OCI-LY7 (cell line): Measurements from ENCODE around the gene HOXB5. TPM values are rescaled to one million over a fixed set of nuclear protein-coding genes. Genes with fewer than 3 reads are reported as not detected.

ENCODE experiments used
- BruUV-seq: library from RNA; stranded (reverse); fragments of 400-500 nt; replicated peaks from 2 replicates; lab custom pipeline; 2021; lab: Mats Ljungman, UMichigan
- CTCF ChIA-PET: fragments of 300-600 bp; sonication (Branson Sonifier 250); formaldehyde crosslinking; loops from one replicate; lab custom pipeline; 2022; ENCODE audit warnings: antibody characterized with exemption; ENCODE audit not compliant: unreplicated experiment; lab: Charles Lee
- POLR2A ChIA-PET: fragments of 300-600 bp; sonication (Branson Sonifier 250); formaldehyde crosslinking; loops from one replicate; lab custom pipeline; 2022; ENCODE audit warnings: antibody characterized with exemption; lab: Charles Lee
- DNase-seq: peaks from one replicate; pipeline ENCODE4 v3.0.0-alpha.2; 2015; ENCODE audit warnings: low spot score
- H2AFZ ChIP-seq: fragments of 200-600 bp; sonication (generic), shearing (Covaris generic); 2 replicates; pipeline ENCODE4 v1.6.1; 2014; ENCODE audit warnings: mild to moderate bottlenecking, antibody characterized with exemption, low read length, moderate library complexity
- H3K27ac ChIP-seq: fragments of 200-600 bp; sonication (generic); 2 replicates; pipeline ENCODE4 v1.5.1; 2014; ENCODE audit warnings: mixed run types, low read depth, mild to moderate bottlenecking, moderate library complexity, low read length, inconsistent platforms; ENCODE audit not compliant: poor library complexity, severe bottlenecking
- H3K36me3 ChIP-seq: fragments of 200-600 bp; sonication (generic); 2 replicates; pipeline ENCODE4 v1.6.1; 2014; ENCODE audit warnings: mild to moderate bottlenecking, antibody characterized with exemption, low read length, moderate library complexity, mixed read lengths; ENCODE audit not compliant: insufficient read depth
- H3K4me1 ChIP-seq: fragments of 200-600 bp; sonication (generic); 2 replicates; pipeline ENCODE4 v1.5.1; 2014; ENCODE audit warnings: mild to moderate bottlenecking, low read length; ENCODE audit not compliant: insufficient read depth, poor library complexity, severe bottlenecking
- H3K4me2 ChIP-seq: fragments of 200-600 bp; sonication (generic); 2 replicates; pipeline ENCODE4 v1.6.1; 2014; ENCODE audit warnings: mild to moderate bottlenecking, low read length
- H3K4me3 ChIP-seq: fragments of 200-600 bp; sonication (generic); 2 replicates; pipeline ENCODE4 v1.5.1; 2014; ENCODE audit warnings: mild to moderate bottlenecking, low read depth, low read length; ENCODE audit not compliant: poor library complexity, severe bottlenecking
- H3K79me2 ChIP-seq: fragments of 200-600 bp; sonication (generic); 2 replicates; pipeline ENCODE4 v1.6.1; 2016; ENCODE audit warnings: low read depth, mild to moderate bottlenecking, low read length, moderate library complexity, mixed read lengths; ENCODE audit not compliant: insufficient read depth
- H3K9me2 ChIP-seq: fragments of 200-600 bp; sonication (generic); 2 replicates; pipeline ENCODE4 v1.6.1; 2016; ENCODE audit warnings: mild to moderate bottlenecking, low read length, mixed read lengths; ENCODE audit not compliant: insufficient read depth
- H3K9me3 ChIP-seq: fragments of 200-600 bp; sonication (generic); 2 replicates; pipeline ENCODE4 v1.6.1; 2014; ENCODE audit warnings: mild to moderate bottlenecking, mixed run types, low read length, mixed read lengths
- H4K20me1 ChIP-seq: fragments of 200-600 bp; sonication (generic); 2 replicates; pipeline ENCODE4 v1.6.1; 2014; ENCODE audit warnings: mild to moderate bottlenecking, antibody characterized with exemption, low read length, moderate library complexity, mixed read lengths; ENCODE audit not compliant: insufficient read depth
- EZH2phosphoT487 ChIP-seq: fragments of 200-600 bp; sonication (generic); IDR thresholded peaks from 2 replicates; pipeline ENCODE4 v1.6.1; 2018; ENCODE audit warnings: low read depth, borderline replicate concordance, mild to moderate bottlenecking, mixed run types, antibody characterized with exemption, low read length, moderate library complexity, mixed read lengths
- intact Hi-C: fragments of 100-400 bp; cut with micrococcal nuclease; formaldehyde crosslinking; loops from one replicate; pipeline ENCODE4 v1.10.0; 2022; ENCODE audit not compliant: unreplicated experiment
- total RNA-seq, 2 experiments: library from RNA; depleted of rRNA in 1 of 2; stranded (reverse); fragments of >200 nt in 1 of 2; shearing (Covaris generic) in 1 of 2; gene quantifications; 2 replicates each; pipeline ENCODE4 v1.2.3, GENCODE V29; 2014 to 2022
- TF ChIP-seq, protein P1 (sequence below): fragments of 200-600 bp; sonication (generic); conservative IDR thresholded peaks from 2 replicates; pipeline ENCODE4 v1.5.1; 2014; ENCODE audit warnings: mild to moderate bottlenecking, antibody characterized with exemption, low read length, moderate library complexity, mixed read lengths

Gene HOXB5
- total RNA-seq, 2 experiments from 2014 or later = not detected

DNA sequence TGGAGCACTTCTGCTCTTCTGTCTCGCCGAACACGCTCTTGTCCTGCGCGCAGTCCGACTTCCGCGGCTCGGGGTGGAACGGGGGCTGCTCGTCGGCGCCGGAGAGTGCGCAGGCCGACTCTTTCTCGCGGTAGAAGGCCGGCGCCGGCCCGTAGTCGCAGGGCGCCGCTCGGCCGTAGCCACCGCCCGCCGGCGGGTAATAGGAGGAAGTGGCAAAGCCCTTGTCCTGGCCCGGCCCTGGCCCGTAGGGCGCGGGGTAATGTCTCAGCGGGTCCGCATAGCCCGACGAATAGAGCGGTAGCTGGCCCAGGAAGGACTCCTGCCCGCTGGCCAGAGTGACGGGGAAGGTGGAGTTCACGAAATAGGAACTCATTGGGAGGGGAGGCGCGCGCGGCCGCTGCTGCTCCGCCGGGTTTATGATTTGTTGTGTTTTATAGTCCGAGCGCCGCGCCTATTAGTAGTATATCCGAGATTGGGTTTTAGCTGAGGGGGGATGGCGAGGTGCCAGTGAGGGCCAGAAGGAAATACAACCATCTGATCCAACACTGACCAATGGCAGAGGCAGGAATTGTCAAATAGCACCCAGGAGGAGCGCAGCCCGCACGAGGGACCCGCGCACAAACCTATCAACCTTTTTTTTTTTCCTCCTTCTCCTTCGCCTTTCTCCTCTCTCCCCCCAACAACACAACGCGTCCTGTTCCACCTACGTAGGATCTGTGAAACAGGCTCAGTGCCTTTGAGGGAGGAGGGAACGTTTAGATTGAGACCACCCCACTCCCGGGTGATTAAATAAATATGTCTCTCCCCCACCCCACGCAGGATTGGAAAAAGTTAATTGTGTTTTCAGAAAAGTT is 4.4 kb upstream of the HOXB5 start:
- peaks cover 6% of the 10 kb centered on the region for H3K4me1 ChIP-seq
- ChIA-PET CTCF (no interaction called here), POLR2A (no interaction called here)
- H3K4me3 ChIP-seq = peak overlapping the region; percentile 57
- peak overlapping the region; percentile 40 for H2AFZ ChIP-seq
- peak overlapping the region; percentile 60 for H3K4me2 ChIP-seq
- TF ChIP-seq EZH2phosphoT487 = peak; percentile 99
- TF ChIP-seq, protein P1, sequence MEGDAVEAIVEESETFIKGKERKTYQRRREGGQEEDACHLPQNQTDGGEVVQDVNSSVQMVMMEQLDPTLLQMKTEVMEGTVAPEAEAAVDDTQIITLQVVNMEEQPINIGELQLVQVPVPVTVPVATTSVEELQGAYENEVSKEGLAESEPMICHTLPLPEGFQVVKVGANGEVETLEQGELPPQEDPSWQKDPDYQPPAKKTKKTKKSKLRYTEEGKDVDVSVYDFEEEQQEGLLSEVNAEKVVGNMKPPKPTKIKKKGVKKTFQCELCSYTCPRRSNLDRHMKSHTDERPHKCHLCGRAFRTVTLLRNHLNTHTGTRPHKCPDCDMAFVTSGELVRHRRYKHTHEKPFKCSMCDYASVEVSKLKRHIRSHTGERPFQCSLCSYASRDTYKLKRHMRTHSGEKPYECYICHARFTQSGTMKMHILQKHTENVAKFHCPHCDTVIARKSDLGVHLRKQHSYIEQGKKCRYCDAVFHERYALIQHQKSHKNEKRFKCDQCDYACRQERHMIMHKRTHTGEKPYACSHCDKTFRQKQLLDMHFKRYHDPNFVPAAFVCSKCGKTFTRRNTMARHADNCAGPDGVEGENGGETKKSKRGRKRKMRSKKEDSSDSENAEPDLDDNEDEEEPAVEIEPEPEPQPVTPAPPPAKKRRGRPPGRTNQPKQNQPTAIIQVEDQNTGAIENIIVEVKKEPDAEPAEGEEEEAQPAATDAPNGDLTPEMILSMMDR = no peak
- DNase-seq = peak; percentile 55
- no peaks in the 10 kb centered on the region for H3K9me2 ChIP-seq
- no peaks in the 10 kb centered on the region for H3K9me3 ChIP-seq
- no peaks in the 10 kb centered on the region for H3K36me3 ChIP-seq
- intact Hi-C loops = loop anchor here (10.0 kb wide), 1 partner anchor 333 kb away; no protein-coding TSS in a partner anchor
- BruUV-seq = no TSS peak
- H4K20me1 ChIP-seq = no peaks in the 10 kb centered on the region
- H3K27ac ChIP-seq = no peak overlapping the region
- no peaks in the 10 kb centered on the region for H3K79me2 ChIP-seq

DNA sequence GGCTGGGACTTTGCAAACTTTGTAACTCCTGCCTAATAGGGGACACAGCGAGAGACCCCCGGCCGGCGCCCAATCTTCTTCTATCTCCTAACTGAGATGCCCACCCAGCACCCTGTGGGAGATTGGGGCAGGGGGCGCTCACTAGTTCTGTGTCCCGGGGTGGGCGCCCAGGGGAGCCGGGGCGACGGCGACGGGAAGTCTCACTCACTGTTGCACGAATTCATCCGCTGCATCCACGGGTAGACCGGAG is 3.9 kb upstream of the HOXB5 start:
- H3K79me2 ChIP-seq = no peaks in the 10 kb centered on the region
- intact Hi-C loops = loop anchor here (10.0 kb wide), 1 partner anchor 333 kb away; no protein-coding TSS in a partner anchor
- POLR2A ChIA-PET = no interaction called here
- H3K4me1 ChIP-seq = peaks cover 6% of the 10 kb centered on the region
- H3K27ac ChIP-seq = no peak overlapping the region
- no peaks in the 10 kb centered on the region for H3K36me3 ChIP-seq
- TF ChIP-seq EZH2phosphoT487 = no peak
- TF ChIP-seq, protein P1 = no peak
- CTCF ChIA-PET = no interaction called here
- peak overlapping the region; percentile 40 for H2AFZ ChIP-seq
- no peak for DNase-seq
- H3K4me2 ChIP-seq = peak overlapping the region; percentile 60
- no TSS peak for BruUV-seq
- peak overlapping the region; percentile 57 for H3K4me3 ChIP-seq
- H4K20me1 ChIP-seq = no peaks in the 10 kb centered on the region
- no peaks in the 10 kb centered on the region for H3K9me2 ChIP-seq
- no peaks in the 10 kb centered on the region for H3K9me3 ChIP-seq
